HepG2 (cell line): ENCODE data around the gene NDUFS4. TPM values are rescaled to one million over a fixed set of nuclear protein-coding genes. Genes with fewer than 3 reads are reported as not detected.

ENCODE experiments used
- ATAC-seq: fragments of 200-7000 bp; cut with Tn5 transposase; 3 replicates; pipeline ENCODE4 v1.9.1; 2020; ENCODE audit warnings: mild to moderate bottlenecking, moderate library complexity
- BruUV-seq: library from RNA; stranded (reverse); fragments of 400-500 nt; replicated peaks from 2 replicates; lab custom pipeline; 2021; lab: Mats Ljungman, UMichigan
- CTCF ChIA-PET: fragments of 300-600 bp; formaldehyde crosslinking; extraction: SDS; loops from one replicate; lab custom pipeline; 2021; ENCODE audit warnings: low total read pairs, inconsistent platforms, low intra/inter-chr PET ratio; lab: Yijun Ruan, JAX
- POLR2A ChIA-PET: fragments of 350-600 bp; sonication (Branson Sonifier 250); formaldehyde crosslinking; loops from one replicate; lab custom pipeline; 2020; ENCODE audit warnings: antibody characterized with exemption, inconsistent platforms; lab: Yijun Ruan, JAX
- DNase-seq: peaks from one replicate; pipeline ENCODE4 v3.0.0-alpha.2; 2015; ENCODE audit warnings: low spot score
- FAIRE-seq: peaks from 3 replicates; lab custom pipeline; 2011; peaks lifted over from hg19 to GRCh38; lab: Jason Lieb, UNC
- H2AFZ ChIP-seq: one replicate; pipeline ENCODE4 v1.6.1; 2011; ENCODE audit warnings: low read length, inconsistent platforms
- H3K27ac ChIP-seq: fragments of 300-600 bp; 3 replicates; pipeline ENCODE4 v1.8.0; 2011; ENCODE audit warnings: mixed run types, mild to moderate bottlenecking, mixed read lengths, low read length, inconsistent platforms; ENCODE audit not compliant: insufficient read depth; ENCODE audit errors: extremely low read length
- H3K27me3 ChIP-seq, 2 experiments: fragments of 200-600 bp in 1 of 2; 2 replicates in 1 of 2; 3 replicates in 1 of 2; pipeline versions ENCODE4 v1.6.0 to v1.8.0; 2011; ENCODE audit warnings: low read length in 2 of 2, mild to moderate bottlenecking in 2 of 2, moderate library complexity in 2 of 2, inconsistent platforms in 1 of 2; ENCODE audit not compliant: insufficient read depth in 2 of 2, control insufficient read depth in 1 of 2
- H3K36me3 ChIP-seq, 2 experiments: fragments of 200-600 bp in 1 of 2; replicated peaks in 1 of 2; 2 replicates in 1 of 2; 3 replicates in 1 of 2; pipeline versions ENCODE4 v1.5.1 to v1.8.0; 2011; ENCODE audit warnings: low read length in 2 of 2, inconsistent platforms in 1 of 2; ENCODE audit not compliant: insufficient read depth in 2 of 2, control insufficient read depth in 1 of 2
- H3K4me1 ChIP-seq: 2 replicates; pipeline ENCODE4 v1.5.1; 2012; ENCODE audit warnings: low read length, inconsistent platforms; ENCODE audit not compliant: insufficient read depth
- H3K4me2 ChIP-seq: 2 replicates; pipeline ENCODE4 v1.6.0; 2011; ENCODE audit warnings: low read depth, low read length, inconsistent platforms
- H3K4me3 ChIP-seq, 3 experiments: fragments of 200-600 bp in 1 of 3; sonication (generic), shearing (Covaris generic) in 1 of 3; replicated peaks in 1 of 3; 2 replicates each; pipeline ENCODE4 v1.5.1; 2011 to 2016; ENCODE audit warnings: low read length in 3 of 3, inconsistent platforms in 2 of 3, low read depth in 2 of 3, mild to moderate bottlenecking in 2 of 3, control low read depth in 1 of 3, mixed read lengths in 1 of 3; ENCODE audit not compliant: insufficient read depth in 1 of 3
- H3K79me2 ChIP-seq: one replicate; pipeline ENCODE4 v1.6.1; 2011; ENCODE audit warnings: low read length, inconsistent platforms; ENCODE audit not compliant: insufficient read depth
- H3K9ac ChIP-seq: 2 replicates; pipeline ENCODE4 v1.6.0; 2011; ENCODE audit warnings: mild to moderate bottlenecking, low read depth, low read length, inconsistent platforms; ENCODE audit not compliant: insufficient read depth
- H3K9me3 ChIP-seq: 2 replicates; pipeline ENCODE4 v1.5.1; 2012; ENCODE audit warnings: mild to moderate bottlenecking, low read length
- H4K20me1 ChIP-seq: 2 replicates; pipeline ENCODE4 v1.6.0; 2011; ENCODE audit warnings: inconsistent platforms, mild to moderate bottlenecking, low read length, moderate library complexity; ENCODE audit not compliant: insufficient read depth
- CREM ChIP-seq, 2 experiments: sonication (generic) in 1 of 2; formaldehyde crosslinking in 1 of 2; IDR thresholded peaks; 2 replicates each; pipeline versions ENCODE4 v1.4.0 to v1.6.1; 2016 to 2020; ENCODE audit warnings: antibody characterized with exemption in 1 of 2, mild to moderate bottlenecking in 1 of 2, missing genetic modification reagents in 1 of 2
- HMGA1 ChIP-seq: sonication (generic); formaldehyde crosslinking; conservative IDR thresholded peaks from 2 replicates; pipeline ENCODE4 v1.4.0; 2020; ENCODE audit warnings: missing genetic modification reagents
- HNF1A ChIP-seq, 2 experiments: sonication (generic) in 1 of 2; formaldehyde crosslinking in 1 of 2; IDR thresholded peaks; 2 replicates each; pipeline versions ENCODE4 v1.4.0 to v1.6.1; 2016 to 2020; ENCODE audit warnings: borderline replicate concordance in 1 of 2, low read depth in 1 of 2, mild to moderate bottlenecking in 1 of 2, missing genetic modification reagents in 1 of 2
- KDM3A ChIP-seq: IDR thresholded peaks from 2 replicates; pipeline ENCODE4 v1.6.1; 2018; ENCODE audit warnings: low read depth, missing compliant biosample characterization
- NFKBIZ ChIP-seq: IDR thresholded peaks from 2 replicates; pipeline ENCODE4 v1.6.1; 2018; ENCODE audit warnings: missing genetic modification reagents, missing compliant biosample characterization
- PAWR ChIP-seq: sonication (generic); formaldehyde crosslinking; IDR thresholded peaks from 2 replicates; pipeline ENCODE4 v1.4.0; 2020; ENCODE audit warnings: missing genetic modification reagents, mild to moderate bottlenecking, borderline replicate concordance
- RORA ChIP-seq: sonication (generic); formaldehyde crosslinking; IDR thresholded peaks from 2 replicates; pipeline ENCODE4 v1.5.0; 2020; ENCODE audit warnings: mild to moderate bottlenecking, missing genetic modification reagents, moderate library complexity
- SNRNP70 ChIP-seq: fragments of 200-400 bp; formaldehyde crosslinking; IDR thresholded peaks from 2 replicates; pipeline ENCODE4 v1.6.1; 2017; ENCODE audit warnings: mild to moderate bottlenecking, low read depth, low read length, moderate library complexity
- TFDP1 ChIP-seq: IDR thresholded peaks from 2 replicates; pipeline ENCODE4 v1.6.1; 2016; ENCODE audit warnings: missing compliant biosample characterization, missing genetic modification reagents, borderline replicate concordance
- ZNF234 ChIP-seq: sonication (generic); formaldehyde crosslinking; conservative IDR thresholded peaks from 2 replicates; pipeline ENCODE4 v1.5.1; 2020; ENCODE audit warnings: mild to moderate bottlenecking, missing genetic modification reagents
- ZNF275 ChIP-seq: sonication (generic); formaldehyde crosslinking; IDR thresholded peaks from 2 replicates; pipeline ENCODE4 v1.8.0; 2022; ENCODE audit warnings: missing genetic modification reagents, mild to moderate bottlenecking, inconsistent platforms, borderline replicate concordance
- ZNF501 ChIP-seq: sonication (generic); formaldehyde crosslinking; IDR thresholded peaks from 2 replicates; pipeline ENCODE4 v1.5.1; 2020; ENCODE audit warnings: mild to moderate bottlenecking, moderate library complexity, missing genetic modification reagents
- ZNF629 ChIP-seq: sonication (generic); formaldehyde crosslinking; conservative IDR thresholded peaks from 2 replicates; pipeline ENCODE4 v1.5.0; 2020; ENCODE audit warnings: missing genetic modification reagents
- in situ Hi-C: cut with HindIII; loops from 2 replicates; pipeline ENCODE4 v1.10.0; 2017; ENCODE audit warnings: low pct_unique_long_range_greater_than_20kb; ENCODE audit not compliant: extremely low pct_ligation_motif_present
- intact Hi-C: fragments of 100-400 bp; cut with micrococcal nuclease; formaldehyde crosslinking; loops from one replicate; pipeline ENCODE4 v1.10.0; 2022; ENCODE audit not compliant: unreplicated experiment
- polyA plus RNA-seq, 8 experiments: library from polyadenylated mRNA; depleted of rRNA in 3 of 8; stranded (reverse) in 7 of 8; unstranded in 1 of 8; fragments of >200 nt; fragmentation: Illumina TruSeq in 4 of 8; extraction: Trizol in 4 of 8; gene quantifications; 2 replicates each; pipeline versions ENCODE4 v1.2.1 to v1.2.3, GENCODE V29; 2011 to 2016; ENCODE audit warnings: low read depth in 4 of 8, missing spikeins in 1 of 8, mixed read lengths in 1 of 8; ENCODE audit not compliant: insufficient read depth in 1 of 8
- total RNA-seq, 5 experiments: library from RNA; depleted of rRNA; stranded (reverse); fragments of >200 nt; fragmentation: Illumina TruSeq; extraction: Trizol; gene quantifications; 2 replicates each; pipeline ENCODE4 v1.2.3, GENCODE V29; 2016; ENCODE audit warnings: low read depth in 1 of 5

Gene NDUFS4
- total and polyA plus RNA-seq, 2 of the 13 experiments (the other 11 are each of a cell fraction or from before 2014, with no cell fraction given), result 121 to 126 TPM

- TF ChIP-seq ZNF275 (no peak), ZNF501 (CRISPR knock-in tag) (peak; percentile 84; the same call in 1 of the 2 replicates), ZNF629 (CRISPR knock-in tag) (peak; percentile 23; the same call in 1 of the 2 replicates), SNRNP70 (no peak), CREM (IDR thresholded peaks at IDR 0.05) (0 out of 2 replicates have a peak, but pooled peaks have one; percentile 22), CREM (CRISPR knock-in tag; IDR thresholded peaks at IDR 0.05) (no peak), NFKBIZ (CRISPR knock-in tag) (no peak), RORA (CRISPR knock-in tag) (no peak)
- TF ChIP-seq, all 625 proteins: peak for 264
Observed at GRCh38 chr5:53560506-53561191, at the start of gene NDUFS4 (continued).

GRCh38 chr5:53512539-53512938 lies 47.9 kb upstream of the NDUFS4 start:
- Histone ChIP-seq H3K9ac (no peak overlapping the region), H3K79me2 (no peaks in the 10 kb centered on the region), H3K4me3 (no peak overlapping the region), H3K4me1 (peaks cover 9% of the 10 kb centered on the region), H3K27ac (no peak overlapping the region), H3K4me2 (no peak overlapping the region), H3K36me3 (no peaks in the 10 kb centered on the region), H3K9me3 (peaks cover 7% of the 10 kb centered on the region), H4K20me1 (no peaks in the 10 kb centered on the region), H3K27me3 (no peaks in the 10 kb centered on the region), H2AFZ (no peak overlapping the region)
- FAIRE-seq, result no peak
- no peak for ATAC-seq
- TF ChIP-seq ZNF234 (CRISPR knock-in tag) (no peak), PAWR (CRISPR knock-in tag) (no peak), TFDP1 (CRISPR knock-in tag) (no peak), KDM3A (CRISPR knock-in tag) (no peak), HMGA1 (no peak), HNF1A (IDR thresholded peaks at IDR 0.05; ENCODE audit: low read depth) (no peak), HNF1A (CRISPR knock-in tag; IDR thresholded peaks at IDR 0.05; ENCODE audit: borderline replicate concordance) (no peak)
- ChIA-PET CTCF (no interaction called here), POLR2A (no interaction called here)
- in situ Hi-C loops, result no loop called here
- DNase-seq, result no peak
- BruUV-seq, result no TSS peak
- intact Hi-C loops, result no loop called here
